NB4 (cell line): ENCODE data around the gene PPP1R37.

ENCODE experiments used
- DNase-seq: peaks from one replicate; pipeline ENCODE4 v3.0.0; 2010; ENCODE audit warnings: low read depth
- H3K4me3 ChIP-seq: one replicate; pipeline ENCODE4 v1.5.1; 2011; ENCODE audit warnings: mild to moderate bottlenecking, low read depth, low read length, moderate library complexity
- CTCF ChIP-seq: IDR thresholded peaks from one replicate; pipeline ENCODE4 v1.5.1; 2012; ENCODE audit warnings: low read depth, low read length
- MYC ChIP-seq: IDR thresholded peaks from 2 replicates; pipeline ENCODE4 v1.6.1; 2011; ENCODE audit warnings: low read depth, low read length
- POLR2A ChIP-seq: IDR thresholded peaks from 2 replicates; pipeline ENCODE4 v1.6.1; 2011; ENCODE audit warnings: mild to moderate bottlenecking; ENCODE audit not compliant: insufficient read length; ENCODE audit errors: extremely low read depth
- TF ChIP-seq, protein P1 (sequence below): IDR thresholded peaks from 2 replicates; pipeline ENCODE4 v1.6.1; 2011; ENCODE audit warnings: low read depth, low read length

PPP1R37 gene

DNA sequence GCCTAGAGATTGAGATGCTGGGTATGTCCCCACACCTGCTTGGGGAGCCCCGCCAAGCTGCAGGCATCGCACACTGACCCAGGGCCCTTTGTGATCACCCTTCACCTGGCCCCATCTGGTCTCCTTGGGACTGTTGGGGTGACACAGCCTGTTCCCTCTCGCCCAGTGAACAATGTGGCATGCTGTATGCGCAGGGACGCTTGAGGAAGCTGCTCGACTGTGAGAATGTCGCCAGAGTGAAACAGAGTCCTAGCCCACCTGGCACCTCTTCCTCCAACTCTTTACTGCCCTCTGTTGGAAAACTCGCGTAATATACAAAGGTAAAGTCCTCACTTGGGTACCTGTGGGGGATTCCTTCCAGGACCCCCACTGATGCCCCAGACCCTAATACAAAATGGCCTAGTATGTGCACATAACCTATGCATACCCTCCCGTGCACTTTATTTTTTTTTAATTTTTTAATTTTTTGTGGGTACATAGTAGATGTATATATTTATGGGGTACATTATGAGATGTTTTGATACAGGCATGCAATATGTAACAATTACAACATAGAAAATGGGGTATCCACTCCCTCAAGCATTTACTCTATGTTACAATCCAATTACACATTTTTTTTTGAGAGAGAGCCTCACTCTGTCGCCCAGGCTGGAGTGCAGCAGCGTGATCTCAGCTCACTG lies 94.6 kb downstream of the PPP1R37 start:
- H3K4me3 ChIP-seq = no peak overlapping the region
- TF ChIP-seq MYC (no peak), POLR2A (no peak), CTCF (peak; percentile 27)
- DNase-seq = peak; percentile 48

DNA sequence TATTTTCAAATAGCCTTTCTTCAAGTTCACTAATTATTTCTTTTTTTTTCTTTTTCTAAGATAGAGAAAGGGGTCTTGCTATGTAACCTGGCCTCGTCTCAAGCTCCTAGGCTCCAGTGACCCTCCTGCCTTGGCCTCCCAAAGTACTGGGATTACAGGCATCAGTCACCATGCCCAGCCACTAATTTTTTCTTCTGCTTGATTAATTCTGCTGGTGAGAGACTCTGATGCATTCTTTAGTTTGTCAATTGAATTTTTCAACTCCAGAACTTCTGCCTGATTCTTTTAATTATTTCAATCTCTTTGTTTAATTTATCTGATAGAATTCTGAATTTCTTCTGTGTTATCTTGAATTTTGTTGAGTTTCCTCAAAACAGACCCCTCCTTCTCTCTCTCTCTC lies 97.0 kb downstream of the PPP1R37 start:
- H3K4me3 ChIP-seq = no peak overlapping the region
- TF ChIP-seq CTCF = no peak
- TF ChIP-seq, protein P1, sequence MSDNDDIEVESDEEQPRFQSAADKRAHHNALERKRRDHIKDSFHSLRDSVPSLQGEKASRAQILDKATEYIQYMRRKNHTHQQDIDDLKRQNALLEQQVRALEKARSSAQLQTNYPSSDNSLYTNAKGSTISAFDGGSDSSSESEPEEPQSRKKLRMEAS = no peak
- no peak for TF ChIP-seq MYC
- TF ChIP-seq POLR2A = no peak
- no peak for DNase-seq

DNA sequence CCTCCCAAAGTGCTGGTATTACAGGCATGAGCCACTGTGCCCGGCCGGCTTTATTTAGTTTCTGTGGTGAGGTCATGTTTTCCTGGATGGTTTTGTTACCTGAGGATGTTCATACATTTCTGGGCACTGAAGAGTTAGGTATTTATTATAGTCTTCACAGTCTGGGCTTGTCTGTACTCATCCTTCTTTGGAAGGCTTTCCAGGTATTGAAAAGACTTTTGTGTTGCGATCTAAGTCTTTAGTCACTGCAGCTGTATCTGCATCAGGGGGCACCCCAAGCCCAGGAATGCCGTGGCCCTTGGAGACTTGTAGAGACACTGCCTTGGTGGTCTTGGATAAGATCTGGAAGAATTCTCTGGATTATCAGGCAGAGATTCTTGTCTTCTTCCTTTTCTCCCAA lies 98.4 kb downstream of the PPP1R37 start:
- TF ChIP-seq, protein P1 = no peak
- TF ChIP-seq MYC (no peak), CTCF (no peak), POLR2A (no peak)
- no peak for DNase-seq
- no peak overlapping the region for H3K4me3 ChIP-seq

DNA sequence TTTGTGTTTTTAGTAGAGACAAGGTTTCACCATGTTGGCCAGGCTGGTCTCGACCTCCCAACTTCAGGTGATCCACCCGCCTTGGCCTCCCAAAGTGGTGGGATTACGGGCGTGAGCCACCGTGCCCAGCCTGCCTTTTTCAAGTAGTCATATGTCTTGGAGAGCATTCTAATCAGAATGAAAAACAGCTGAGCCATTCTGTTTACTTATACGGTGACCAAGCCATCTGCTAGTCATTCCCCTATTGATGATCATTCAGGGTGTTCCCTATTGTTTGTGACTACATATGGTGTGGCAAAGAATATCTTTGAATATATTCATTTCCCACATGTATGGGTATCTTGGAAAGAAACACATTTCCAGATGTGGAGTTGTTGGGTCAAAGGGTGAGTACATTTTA lies 102.8 kb downstream of the PPP1R37 start:
- no peak overlapping the region for H3K4me3 ChIP-seq
- no peak for DNase-seq
- TF ChIP-seq, protein P1 = no peak
- TF ChIP-seq MYC (no peak), POLR2A (no peak), CTCF (no peak)
